DMS53 treated with DMSO at 0.1 percent for 48 hours (cell line): ENCODE measurements around the gene ADAR.

Experiments used
- DNase-seq: peaks from one replicate; lab custom pipeline; 2025; ENCODE audit not compliant: unreplicated experiment; lab: John Stamatoyannopoulos, UW

The ADAR gene

DNA sequence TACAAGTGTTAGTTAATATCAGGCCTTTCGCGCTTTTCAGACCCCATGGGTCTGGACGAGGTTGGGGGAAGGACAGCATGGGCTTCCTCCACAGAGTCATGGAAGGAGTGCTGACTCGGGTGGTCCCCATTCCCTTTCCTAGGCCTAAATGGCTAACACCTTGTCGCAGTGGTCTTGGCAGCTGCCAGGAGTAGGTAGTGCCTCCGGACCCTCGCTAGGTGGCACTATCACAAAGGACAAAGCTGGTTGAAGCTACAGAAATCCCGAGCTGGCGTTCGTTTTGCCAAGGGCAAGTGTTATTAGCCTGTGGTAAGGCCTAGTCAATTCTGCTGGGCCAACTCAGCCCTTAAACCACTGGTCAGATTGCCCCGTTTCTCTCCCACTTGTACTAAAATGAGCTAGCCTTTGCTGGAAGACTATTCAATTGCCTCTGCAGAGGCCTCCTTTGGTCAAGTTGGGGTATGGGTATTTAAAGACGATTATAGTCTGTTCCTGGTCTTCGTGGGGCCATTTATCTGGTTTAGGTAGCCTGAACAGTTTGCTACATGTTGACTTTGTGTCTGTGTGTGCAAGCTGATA lies 48.4 kb downstream of the ADAR start:
- peak; percentile 86 for DNase-seq

DNA sequence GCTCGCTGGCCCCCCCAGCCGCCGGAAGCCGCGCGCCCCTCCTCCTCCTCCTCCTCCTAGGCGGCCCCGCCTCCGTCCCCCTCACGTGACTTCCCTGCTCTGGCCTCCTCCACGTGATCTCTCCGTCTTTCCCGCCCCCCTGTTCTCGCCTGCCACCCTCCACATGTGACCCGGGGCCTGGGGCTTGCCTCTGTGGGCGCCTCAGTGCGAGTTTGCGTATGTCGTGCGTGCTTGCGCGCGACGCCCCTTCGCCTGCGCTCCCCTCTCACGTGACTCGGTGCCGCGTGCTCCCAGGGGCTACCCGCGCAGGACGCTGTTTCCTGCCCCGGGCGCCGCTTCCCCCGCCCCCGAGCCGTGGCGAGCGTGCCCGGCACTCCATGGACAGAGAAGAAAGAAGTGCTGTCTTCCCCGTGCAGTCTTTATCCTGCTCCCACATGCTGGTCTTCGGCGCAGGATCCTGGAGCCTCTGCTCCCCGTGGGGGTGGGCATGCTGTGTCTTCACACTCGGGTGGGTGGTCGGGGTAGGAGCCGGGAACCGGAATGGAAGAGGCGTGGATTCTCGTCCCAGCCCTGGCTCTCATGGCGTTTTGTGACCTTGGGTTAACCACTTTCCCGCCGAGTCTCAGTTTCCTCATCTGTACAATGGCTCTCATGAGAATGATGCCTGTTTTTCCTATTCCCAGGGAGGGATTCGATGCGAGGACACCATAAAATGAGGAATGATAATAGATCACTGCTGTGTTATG lies 49.1 kb downstream of the ADAR start:
- peak; percentile 97 for DNase-seq

DNA sequence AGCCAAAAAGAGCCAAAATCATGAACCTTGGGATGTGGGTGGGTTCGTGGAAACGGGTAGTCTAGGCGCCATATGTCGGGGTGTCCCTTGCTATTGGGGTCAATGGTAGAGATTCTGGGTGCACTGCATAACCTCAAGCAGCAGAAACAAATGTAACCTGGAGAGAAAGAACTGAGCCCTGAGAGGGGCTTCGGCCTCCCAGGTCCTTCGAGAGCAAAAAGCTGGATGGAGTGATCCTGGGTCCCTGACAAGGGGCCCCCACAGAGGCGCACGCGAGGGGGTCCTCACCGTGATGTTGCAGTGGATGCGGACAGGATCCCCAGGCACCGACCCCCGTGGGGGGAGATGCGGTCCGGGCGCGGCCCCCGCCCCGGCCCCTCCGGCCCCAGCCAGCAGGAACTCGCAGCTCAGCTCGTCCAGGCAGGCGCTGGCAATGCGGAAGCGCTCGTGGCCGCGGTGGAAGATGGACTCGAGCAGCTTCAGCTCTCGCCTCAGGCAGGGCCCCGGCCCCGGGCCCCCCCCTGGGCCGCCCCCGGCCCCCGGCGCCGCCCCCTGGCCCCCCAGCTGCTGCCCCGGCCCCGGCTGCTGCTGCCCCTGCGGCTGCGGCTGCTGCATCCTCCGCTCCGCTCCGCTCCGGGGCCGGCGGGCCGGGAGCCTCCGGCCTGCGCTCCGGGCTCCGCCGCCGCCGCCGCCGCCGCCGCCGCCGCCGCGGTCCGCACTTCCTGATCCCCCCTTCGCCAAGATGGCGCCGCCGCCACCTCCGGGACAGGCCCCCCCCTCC lies 49.9 kb downstream of the ADAR start, which contains the start of gene UBE2Q1:
Gene UBE2Q1, minus strand, starts transcription at position 724 of the 781 bp plus-strand sequence. Its CDS starts 109 bp downstream, at position 615.
- no peak for DNase-seq

DNA sequence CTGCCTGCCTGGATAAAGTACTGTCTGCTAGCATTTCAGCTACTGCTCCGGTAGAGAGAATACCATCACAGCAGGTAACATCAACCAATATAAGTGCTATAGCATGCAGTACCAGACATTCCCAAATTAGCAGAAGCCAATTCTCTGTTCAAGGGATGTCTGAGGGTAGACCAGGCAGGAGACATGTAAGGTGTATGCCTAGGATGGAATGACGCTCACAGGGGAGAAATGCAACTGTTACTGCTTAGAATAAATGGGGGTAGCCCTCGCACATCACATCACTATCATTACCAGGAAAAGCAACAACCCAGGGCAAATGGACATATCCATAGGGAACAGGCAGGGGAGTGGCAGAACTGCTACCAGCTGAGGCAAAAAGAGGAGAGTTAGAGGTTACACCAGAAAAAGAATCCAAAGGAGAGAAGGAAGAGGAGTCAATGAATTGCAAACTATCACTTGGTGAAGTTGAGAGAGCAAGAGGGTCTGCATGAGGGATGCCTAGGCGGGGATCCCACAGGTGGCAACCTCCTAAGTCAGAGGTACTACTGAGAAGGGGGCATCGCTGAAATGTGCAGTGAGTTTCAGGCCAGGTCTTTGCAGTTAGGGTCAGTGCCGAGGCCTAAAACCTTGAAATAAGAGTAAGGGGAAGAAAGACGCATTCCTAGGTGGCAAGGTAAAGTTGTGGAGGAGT lies 50.6 kb downstream of the ADAR start:
- no peak for DNase-seq

DNA sequence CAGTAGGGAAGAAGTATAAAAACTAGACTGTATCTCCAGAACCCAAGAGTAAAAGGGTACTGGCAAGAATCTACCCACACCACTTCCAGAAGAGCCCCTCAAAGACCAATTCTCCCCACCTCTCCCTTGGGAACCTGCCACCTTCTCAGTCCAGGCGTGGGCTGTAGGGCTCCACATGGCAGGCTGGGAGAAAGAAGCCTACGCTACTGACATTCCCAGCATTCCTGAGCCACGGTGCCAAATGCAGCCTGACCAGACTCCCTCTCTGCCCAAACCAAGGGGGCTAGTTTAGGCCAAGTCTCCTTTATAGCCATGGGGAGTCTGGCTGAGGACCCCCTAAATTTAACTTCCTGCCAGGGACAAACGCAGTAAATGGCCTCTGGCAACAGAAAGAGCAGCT lies 51.6 kb downstream of the ADAR start:
- no peak for DNase-seq

DNA sequence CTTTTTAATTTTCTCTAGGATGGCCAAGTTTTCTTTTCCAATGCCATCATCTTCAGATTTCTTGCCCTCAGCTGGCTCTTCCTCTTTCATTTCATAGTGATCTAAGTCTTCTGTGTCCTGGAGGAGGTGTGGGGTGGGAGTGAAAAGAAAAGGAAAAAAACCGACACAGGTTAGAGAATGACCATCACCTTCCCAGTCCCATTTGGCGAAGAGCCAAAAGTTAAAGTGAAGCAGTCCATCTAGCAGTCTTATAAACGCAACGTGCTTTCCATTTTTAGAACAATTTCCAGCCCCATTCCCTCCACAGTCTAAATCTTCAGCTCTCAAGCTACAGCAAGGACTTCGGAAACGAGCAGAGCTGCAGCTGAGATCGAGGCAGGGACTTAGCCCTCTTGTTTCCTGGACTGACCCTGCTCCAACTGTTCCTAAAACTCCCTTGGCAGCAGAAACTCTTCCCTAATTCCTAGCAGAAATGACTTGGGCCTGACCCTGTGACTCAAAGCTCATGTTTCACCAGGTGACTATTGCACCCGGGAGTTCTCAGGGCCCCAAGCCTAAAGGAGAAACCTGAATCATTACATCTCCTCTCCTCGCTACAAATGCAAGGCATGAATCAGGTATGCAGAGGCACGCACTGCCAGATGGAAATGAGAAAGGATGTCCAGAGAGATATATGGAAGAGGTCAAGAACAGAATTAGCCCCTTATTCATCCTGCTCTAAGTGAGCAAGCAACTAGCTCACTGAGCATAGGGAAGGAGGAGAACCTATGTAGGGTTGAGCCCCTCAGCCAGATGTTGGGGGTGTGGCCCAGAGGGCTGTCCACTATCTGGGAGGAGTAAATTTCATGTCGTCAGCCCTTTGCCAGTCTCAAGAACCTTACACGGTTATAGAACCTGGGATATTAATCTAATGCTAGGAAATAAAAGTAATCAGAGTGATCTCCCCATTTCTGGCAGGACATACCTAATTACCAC lies 54.6 kb downstream of the ADAR start:
- no peak for DNase-seq

DNA sequence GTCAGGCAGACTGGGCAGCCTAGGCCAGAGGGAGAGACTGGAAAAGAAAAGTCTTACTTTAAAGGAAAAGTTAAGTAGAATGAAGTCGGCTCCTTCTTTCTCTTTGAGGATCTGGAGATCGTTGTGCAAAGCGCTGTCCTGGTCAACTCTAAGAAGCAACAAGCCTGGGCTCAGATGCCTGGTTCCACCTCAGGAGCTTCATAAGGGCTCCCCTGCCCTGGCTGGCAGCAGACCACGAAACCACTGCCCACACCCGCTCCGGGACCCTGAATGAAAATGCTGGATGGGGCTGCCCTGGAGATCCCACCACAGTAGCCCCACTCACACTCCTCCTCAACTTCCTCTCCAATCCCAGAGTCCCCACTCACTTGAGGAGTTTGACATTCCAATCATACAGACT lies 56.0 kb downstream of the ADAR start:
- DNase-seq = no peak

DNA sequence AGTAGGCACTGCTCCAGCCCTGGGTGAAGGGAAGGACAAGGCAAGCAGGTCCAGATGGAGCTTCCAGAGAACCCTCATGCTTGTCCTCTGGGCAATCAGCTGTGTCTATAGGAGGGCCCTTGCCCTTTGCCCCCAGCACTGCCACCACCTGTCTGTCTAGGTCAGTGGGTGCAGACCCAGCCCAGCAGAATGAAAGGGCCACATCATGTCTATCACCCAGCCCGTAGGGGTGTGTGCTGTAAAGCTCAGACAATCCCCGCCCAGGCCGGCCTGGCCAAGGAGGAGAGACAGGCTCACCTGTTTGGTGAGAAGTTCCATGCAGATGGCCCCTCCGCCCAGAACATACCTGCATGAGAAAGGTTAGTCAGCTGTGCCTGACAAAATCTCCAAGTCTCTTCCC lies 56.5 kb downstream of the ADAR start:
- no peak for DNase-seq

DNA sequence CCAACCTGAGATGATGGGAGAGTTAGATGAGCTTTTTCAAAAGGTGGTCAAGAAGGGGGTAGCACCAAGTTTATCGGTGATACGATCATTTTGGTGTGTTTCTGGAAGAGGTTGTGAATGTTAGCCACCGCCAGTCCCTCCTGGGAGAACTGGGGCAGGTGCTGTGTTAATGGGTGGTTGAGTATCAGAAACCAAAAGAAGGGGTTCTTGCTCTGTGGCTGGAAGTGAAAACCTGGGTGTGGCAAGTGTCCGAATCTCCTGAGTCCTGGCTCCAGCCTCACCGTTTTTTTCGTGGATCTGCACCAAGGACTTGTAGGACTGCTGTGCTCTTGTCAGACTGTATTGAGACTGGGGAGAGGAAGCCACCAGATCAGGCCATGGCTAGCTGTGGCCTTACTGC lies 57.3 kb downstream of the ADAR start:
- DNase-seq = no peak

DNA sequence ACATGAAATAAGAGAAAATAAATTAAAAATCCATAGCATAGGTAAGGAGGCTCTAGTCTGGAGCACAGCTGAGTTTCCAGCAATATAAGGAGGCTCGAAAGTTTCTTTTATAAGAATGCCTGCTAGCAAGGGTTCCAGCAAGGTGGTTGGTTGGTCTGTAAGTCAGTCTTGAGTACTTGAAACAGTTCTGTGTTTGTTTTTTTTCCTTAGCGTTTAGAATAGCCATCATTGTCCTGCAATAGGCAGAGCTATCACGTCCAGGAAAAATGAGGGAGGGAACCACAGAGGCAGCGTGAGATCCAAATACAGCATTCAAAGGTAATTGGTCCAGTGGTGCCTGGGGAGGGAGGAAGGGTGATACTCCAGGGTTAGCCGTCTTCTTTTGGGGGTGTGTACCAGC lies 57.9 kb downstream of the ADAR start:
- DNase-seq = no peak

DNA sequence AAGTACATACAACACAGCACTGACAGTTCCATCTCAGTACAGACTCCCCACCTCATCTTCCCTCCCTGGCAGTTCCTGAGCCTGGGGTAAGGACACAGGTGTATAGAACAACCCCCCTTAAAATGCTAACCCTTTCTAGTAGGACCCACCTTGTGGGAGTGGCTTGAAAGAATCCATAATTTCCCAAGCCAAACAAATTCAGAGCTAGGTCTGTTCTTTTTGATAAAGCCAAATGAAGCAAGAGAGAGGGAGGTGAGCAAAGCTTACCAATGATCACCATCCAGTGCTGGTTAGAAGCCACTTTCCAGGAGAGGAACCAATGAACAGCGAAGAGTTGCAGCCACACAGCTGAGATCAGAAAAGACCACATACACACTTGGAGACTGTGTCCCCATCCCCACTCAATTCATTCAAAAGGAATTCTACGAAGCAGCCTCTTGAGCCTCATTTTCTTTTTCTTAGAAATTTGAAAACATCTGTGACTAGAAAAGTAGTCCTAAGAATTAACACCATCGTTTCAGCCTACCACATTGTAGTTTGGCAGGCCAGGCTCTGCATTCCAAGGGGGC lies 58.7 kb downstream of the ADAR start:
- no peak for DNase-seq

DNA sequence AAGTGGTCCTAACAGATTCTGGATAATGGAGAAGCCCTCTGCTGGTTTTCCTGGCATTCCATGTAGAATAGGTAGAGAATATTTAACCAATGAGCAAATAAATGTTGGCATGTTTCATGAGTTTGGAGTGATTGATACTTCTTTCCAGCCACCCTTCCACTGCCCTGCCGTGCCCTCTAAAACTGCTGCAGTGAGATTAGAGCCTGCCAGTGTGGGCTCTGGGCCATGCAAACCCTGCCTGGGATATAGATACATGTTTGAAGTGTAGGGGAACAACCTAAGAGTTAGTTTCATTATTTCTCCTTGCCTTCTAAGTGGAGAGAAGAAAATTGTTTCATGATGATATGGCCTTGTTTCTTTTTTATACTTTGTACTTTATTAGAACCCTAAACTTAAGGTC lies 60.0 kb downstream of the ADAR start:
- no peak for DNase-seq

DNA sequence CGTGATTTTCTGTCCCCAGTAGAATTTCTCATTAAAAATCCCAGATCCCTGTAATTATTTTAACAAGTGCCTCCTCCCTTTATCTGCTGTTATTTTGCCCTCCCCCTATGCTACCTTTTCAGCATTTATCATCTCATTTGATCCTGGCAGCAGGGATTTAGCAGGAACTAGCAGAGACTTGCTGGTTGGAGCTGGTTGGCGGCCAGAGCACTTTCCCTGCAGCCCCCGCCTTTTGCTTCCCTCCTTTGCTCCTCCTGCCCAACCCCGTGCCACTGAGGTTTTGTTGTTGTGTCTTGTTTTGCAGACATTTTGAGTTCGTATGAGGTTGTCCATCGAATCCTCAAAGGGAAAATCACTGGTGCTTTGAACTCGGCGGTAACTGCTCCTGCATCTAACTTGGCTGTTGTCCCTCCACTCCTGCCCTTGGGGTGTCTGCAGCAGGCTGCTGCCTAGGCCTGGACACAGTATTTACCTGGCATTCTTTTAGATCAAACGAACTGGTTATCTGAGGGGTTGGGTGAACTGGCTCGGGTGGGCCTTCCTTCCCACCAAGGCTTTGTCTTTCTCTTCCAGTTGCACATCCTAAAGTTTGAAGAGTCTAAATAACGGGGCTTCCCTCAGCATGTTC lies 60.8 kb downstream of the ADAR start:
- DNase-seq = no peak

DNA sequence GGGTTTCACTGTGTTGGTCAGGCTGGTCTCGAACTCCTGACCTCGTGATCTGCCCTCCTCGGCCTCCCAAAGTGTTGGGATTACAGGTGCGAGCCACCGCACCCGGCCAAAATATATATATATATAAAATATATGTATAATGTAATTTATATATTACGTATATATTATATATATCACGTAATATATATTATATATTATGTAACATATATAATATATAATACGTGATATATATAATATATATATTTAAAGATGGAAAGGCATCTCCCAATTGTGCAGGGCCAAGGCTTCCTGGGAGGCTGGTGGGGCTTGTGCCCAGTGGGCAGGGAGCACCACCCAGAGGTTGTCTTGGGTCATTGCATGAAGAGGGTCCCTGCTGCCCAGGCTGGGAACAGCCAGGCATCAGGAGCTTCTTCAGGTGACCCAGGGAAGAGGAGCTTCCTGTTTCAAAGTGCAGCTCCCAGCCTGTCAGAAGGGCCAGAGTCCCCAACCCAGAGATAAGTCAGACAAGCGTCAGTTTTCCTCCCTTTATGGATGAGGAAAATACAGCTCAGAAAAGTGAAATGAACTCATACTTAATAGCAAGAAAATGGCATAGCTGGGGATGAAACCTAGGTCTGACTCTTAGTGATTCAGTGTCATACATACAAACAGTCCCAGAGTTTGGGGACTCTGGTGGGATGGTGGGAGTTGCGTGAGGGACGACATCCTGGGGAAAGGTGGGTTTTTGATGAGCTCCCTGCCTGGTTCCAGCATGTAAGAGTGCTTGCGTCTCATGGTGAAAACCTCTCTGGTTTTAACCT lies 61.5 kb downstream of the ADAR start:
- peak; percentile 74 for DNase-seq

DNA sequence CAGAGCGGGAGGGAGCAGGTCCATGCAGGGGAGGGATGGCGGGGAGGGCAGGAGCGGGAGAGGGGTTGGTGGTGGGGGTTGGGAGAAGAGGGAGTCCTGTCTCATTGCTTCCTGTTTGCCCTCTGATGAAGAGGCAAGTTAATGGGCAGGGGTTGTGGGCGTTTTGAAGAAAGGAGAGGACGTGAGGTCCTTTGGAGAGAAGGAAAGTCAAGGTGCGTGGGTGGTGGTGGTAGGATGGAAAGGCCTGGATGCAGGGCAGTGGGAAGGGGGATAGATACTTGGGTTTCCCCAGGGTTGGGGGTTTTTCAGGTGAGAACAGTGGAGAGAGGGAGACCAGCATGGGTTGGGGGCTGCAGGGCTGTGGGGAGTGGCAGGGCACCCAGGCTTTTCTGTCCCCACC lies 66.8 kb downstream of the ADAR start:
- no peak for DNase-seq

DNA sequence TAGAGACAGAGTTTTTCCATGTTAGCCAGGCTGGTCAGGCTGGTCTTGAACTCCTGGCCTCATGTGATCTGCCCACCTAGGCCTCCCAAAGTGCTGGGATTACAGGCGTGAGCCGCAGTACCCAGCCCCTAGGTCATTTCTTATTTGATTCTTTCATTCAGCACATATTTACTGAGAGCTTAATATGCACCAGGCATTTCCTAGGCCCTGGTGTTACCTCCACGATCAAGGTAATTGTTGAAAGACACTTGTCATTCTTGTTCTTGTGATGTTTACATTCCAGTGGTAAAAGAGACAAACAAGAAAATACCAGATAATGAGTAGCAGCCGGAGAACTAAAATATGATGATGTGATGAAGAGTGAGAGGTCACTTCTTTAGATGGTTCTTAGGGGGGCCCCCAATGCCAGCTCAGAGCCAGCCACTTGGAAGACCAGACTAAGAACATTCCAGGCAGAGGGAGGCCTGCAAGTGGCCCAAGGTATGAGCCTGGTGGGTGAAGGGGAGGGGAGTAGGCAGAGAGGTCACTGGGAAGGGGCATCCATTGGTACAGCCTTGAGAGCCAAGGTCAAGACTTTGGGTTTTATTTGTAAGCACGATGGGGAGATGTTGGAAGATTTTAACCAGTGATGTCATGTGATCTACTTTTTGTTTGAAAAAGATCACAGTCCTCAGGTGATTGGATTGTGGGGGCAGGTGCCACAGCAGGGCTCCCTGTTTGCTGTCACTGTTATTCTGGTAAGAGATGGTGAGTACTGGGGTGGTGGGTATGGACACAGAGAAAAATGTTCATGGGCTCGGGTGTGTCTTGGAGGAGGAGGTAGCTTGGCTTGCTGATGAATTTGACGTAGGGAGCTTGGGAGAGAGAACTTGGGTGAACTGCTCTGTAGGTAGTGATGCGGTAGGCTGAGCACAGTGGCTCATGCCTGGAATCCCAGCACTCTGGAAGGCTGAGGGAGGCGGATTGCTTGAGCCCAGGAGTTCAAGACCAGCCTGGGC lies 68.2 kb downstream of the ADAR start:
- DNase-seq = no peak

DNA sequence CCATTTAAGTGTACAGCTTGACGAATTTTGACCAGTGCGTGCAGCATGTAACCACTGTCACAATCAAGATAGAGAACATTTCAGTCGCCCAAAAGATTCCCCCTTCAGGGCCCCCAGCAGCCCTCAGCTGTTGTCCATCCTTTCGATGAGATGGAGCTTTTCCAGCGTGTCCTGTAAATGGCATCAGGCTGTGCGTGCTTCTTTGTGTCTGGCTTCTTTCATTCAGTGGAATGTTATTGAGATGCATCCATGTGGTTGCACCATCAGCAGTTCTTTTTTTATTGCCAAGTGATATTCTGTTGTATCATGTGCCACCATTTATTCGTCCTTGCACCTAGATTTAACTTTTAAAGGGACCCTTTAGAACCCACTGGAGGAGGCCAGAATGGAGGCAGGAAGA lies 71.4 kb downstream of the ADAR start:
- DNase-seq = no peak
